ENCODE data around the gene CT45A1.
"Not testable (repeated sequence)": the region's sequence is repeated elsewhere in the genome, so short reads cannot be mapped to it uniquely, and the experiment has no call there.

Gene CT45A1

GRCh38 chrX:135741192-135741715 is 27.8 kb downstream of the CT45A1 start:
- Histone ChIP-seq H3K4me1 (ENCODE audit: control insufficient read depth, insufficient read depth, low read length) (no peaks in the 10 kb centered on the region), H3K27ac (ENCODE audit: low read length) (no peak overlapping the region), H3K36me3 (ENCODE audit: control insufficient read depth, insufficient read depth, low read length) (no peaks in the 10 kb centered on the region), H3K4me3 (ENCODE audit: low read length) (no peak overlapping the region), H3K27me3 (ENCODE audit: control insufficient read depth, insufficient read depth, low read length) (no peaks in the 10 kb centered on the region), H3K9me3 (ENCODE audit: control insufficient read depth, insufficient read depth, low read length) (no peaks in the 10 kb centered on the region)
- no CpG with 5 or more reads among the region's 23 CpGs for WGBS (ENCODE audit: insufficient coverage, insufficient read length)
- no peak for DNase-seq (ENCODE audit: low read depth, low spot score)

- not testable (repeated sequence) for DNase-seq (ENCODE audit: low read depth, low spot score); H3K27ac ChIP-seq (ENCODE audit: low read length); H3K9me3 ChIP-seq (ENCODE audit: control insufficient read depth, insufficient read depth, low read length); H3K4me1 ChIP-seq (ENCODE audit: control insufficient read depth, insufficient read depth, low read length); H3K27me3 ChIP-seq (ENCODE audit: control insufficient read depth, insufficient read depth, low read length); H3K36me3 ChIP-seq (ENCODE audit: control insufficient read depth, insufficient read depth, low read length); H3K4me3 ChIP-seq (ENCODE audit: low read length)
- WGBS (ENCODE audit: insufficient coverage, insufficient read length), result no CpG with 5 or more reads among the region's 4 CpGs
These were observed 31.3 kb downstream of the CT45A1 start for GRCh38 chrX:135744739-135745138.

- not testable (repeated sequence) for H3K27ac ChIP-seq (ENCODE audit: low read length)
- no CpG with 5 or more reads among the region's 17 CpGs for WGBS (ENCODE audit: insufficient coverage, insufficient read length)
These were observed 54.7 kb downstream of the CT45A1 start, which contains the start of gene CT45A3 for GRCh38 chrX:135768091-135768490. TSS of gene CT45A3 (minus strand) at chrX:135768191. CDS start at chrX:135764444, 3,747 bp downstream.

More at GRCh38 chrX:135768091-135768490, 54.7 kb downstream of the CT45A1 start, which contains the start of gene CT45A3:
- not testable (repeated sequence) for DNase-seq (ENCODE audit: low read depth, low spot score); H3K4me3 ChIP-seq (ENCODE audit: low read length); H3K4me1 ChIP-seq (ENCODE audit: control insufficient read depth, insufficient read depth, low read length); H3K36me3 ChIP-seq (ENCODE audit: control insufficient read depth, insufficient read depth, low read length); H3K27me3 ChIP-seq (ENCODE audit: control insufficient read depth, insufficient read depth, low read length); H3K9me3 ChIP-seq (ENCODE audit: control insufficient read depth, insufficient read depth, low read length)

All from iPS DF 6.9 (cell line).